Uterus (tissue), 4 donors: Measurements from ENCODE around the gene DENND2D. TPM values are rescaled to one million over a fixed set of nuclear protein-coding genes. Genes with fewer than 3 reads are reported as not detected.

ENCODE experiments used
- DNase-seq, 2 donors: peaks; one replicate each; pipeline ENCODE4 v3.0.0-alpha.2; 2019 to 2020
- H3K27ac ChIP-seq, 2 donors: fragments of 200-600 bp; sonication (generic); 1 replicate in 1 of 2; 2 replicates in 1 of 2; pipeline ENCODE4 v1.5.1; 2016 to 2018
- H3K27me3 ChIP-seq, 2 donors: fragments of 200-600 bp; sonication (generic); one replicate each; pipeline ENCODE4 v1.5.1; 2018 to 2019; ENCODE audit warnings: control low read depth in 1 of 2
- H3K36me3 ChIP-seq, 2 donors: fragments of 200-600 bp; sonication (generic); one replicate each; pipeline ENCODE4 v1.5.1; 2019; ENCODE audit warnings: control low read depth in 1 of 2
- H3K4me1 ChIP-seq, 2 donors: fragments of 200-600 bp; sonication (generic); one replicate each; pipeline ENCODE4 v1.5.1; 2018 to 2019; ENCODE audit warnings: control low read depth in 1 of 2
- H3K4me3 ChIP-seq, 2 donors: fragments of 200-600 bp; sonication (generic); 1 replicate in 1 of 2; 2 replicates in 1 of 2; pipeline ENCODE4 v1.5.1; 2018 to 2019; ENCODE audit warnings: mild to moderate bottlenecking in 1 of 2
- H3K9me3 ChIP-seq, 2 donors: fragments of 200-600 bp; sonication (generic); one replicate each; pipeline ENCODE4 v1.5.1; 2019; ENCODE audit warnings: control low read depth in 1 of 2
- POLR2A ChIP-seq, 2 donors: fragments of 450-650 bp; IDR thresholded peaks; one replicate each; pipeline ENCODE4 v1.6.1; 2016; ENCODE audit warnings: antibody characterized with exemption in 2 of 2, mild to moderate bottlenecking in 1 of 2, moderate library complexity in 1 of 2
- intact Hi-C: fragments of 100-400 bp; cut with DNase I; formaldehyde crosslinking; loops from one replicate; pipeline ENCODE4 v1.15.1; 2023; ENCODE audit warnings: low total_unique reads
- total RNA-seq, 4 donors: library from RNA; depleted of rRNA in 3 of 4; stranded (reverse); fragments of >200 nt in 3 of 4; gene quantifications; one replicate each; pipeline versions ENCODE4 v1.1.0 to v1.2.4, GENCODE V29; 2014 to 2023
- TF ChIP-seq, protein P1 (sequence below), 4 experiments: fragments of 200-600 bp in 2 of 4; fragments of 450-650 bp in 2 of 4; sonication (generic) in 2 of 4; IDR thresholded peaks; one replicate each; pipeline ENCODE4 v1.5.1; 2016 to 2019; ENCODE audit warnings: antibody characterized with exemption in 4 of 4, mild to moderate bottlenecking in 2 of 4, moderate library complexity in 1 of 4
- donor health status: DM: yes; HTN: yes; CAD: no.

The DENND2D gene
- total RNA-seq, 4 donors from 2014 or later, result 2.3 to 25.9 (median 8.0) TPM

DNA sequence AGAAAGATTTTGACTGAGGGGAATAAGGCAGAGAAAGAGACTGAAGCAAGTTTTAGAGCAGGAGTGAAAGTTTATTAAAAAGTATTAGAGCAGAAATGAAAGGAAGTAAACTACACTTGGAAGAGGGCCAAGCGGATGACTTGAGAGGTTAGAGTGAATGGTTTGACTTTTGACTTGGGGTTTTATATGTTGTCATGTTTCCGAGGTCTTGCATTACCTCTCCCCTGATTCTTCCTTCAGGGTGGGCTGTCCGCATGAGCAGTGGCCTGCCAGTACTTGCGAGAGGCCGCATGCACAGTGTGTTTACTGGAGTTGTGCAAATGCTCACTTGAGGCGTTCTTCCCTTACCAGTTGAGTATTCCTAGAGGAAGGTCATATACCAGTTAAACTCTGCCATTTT lies 13.0 kb upstream of the DENND2D start:
- no peak for TF ChIP-seq POLR2A (IDR thresholded peaks at IDR 0.05)
- TF ChIP-seq, protein P1, sequence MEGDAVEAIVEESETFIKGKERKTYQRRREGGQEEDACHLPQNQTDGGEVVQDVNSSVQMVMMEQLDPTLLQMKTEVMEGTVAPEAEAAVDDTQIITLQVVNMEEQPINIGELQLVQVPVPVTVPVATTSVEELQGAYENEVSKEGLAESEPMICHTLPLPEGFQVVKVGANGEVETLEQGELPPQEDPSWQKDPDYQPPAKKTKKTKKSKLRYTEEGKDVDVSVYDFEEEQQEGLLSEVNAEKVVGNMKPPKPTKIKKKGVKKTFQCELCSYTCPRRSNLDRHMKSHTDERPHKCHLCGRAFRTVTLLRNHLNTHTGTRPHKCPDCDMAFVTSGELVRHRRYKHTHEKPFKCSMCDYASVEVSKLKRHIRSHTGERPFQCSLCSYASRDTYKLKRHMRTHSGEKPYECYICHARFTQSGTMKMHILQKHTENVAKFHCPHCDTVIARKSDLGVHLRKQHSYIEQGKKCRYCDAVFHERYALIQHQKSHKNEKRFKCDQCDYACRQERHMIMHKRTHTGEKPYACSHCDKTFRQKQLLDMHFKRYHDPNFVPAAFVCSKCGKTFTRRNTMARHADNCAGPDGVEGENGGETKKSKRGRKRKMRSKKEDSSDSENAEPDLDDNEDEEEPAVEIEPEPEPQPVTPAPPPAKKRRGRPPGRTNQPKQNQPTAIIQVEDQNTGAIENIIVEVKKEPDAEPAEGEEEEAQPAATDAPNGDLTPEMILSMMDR (IDR thresholded peaks at IDR 0.05), result no peak
- intact Hi-C loops, result no loop called here
- no peaks in the 10 kb centered on the region for H3K9me3 ChIP-seq
- H3K27ac ChIP-seq, result no peak overlapping the region
- no peaks in the 10 kb centered on the region for H3K27me3 ChIP-seq
- no peaks in the 10 kb centered on the region for H3K4me1 ChIP-seq
- H3K36me3 ChIP-seq, result no peaks in the 10 kb centered on the region
- no peak for DNase-seq
- H3K4me3 ChIP-seq, result no peak overlapping the region

DNA sequence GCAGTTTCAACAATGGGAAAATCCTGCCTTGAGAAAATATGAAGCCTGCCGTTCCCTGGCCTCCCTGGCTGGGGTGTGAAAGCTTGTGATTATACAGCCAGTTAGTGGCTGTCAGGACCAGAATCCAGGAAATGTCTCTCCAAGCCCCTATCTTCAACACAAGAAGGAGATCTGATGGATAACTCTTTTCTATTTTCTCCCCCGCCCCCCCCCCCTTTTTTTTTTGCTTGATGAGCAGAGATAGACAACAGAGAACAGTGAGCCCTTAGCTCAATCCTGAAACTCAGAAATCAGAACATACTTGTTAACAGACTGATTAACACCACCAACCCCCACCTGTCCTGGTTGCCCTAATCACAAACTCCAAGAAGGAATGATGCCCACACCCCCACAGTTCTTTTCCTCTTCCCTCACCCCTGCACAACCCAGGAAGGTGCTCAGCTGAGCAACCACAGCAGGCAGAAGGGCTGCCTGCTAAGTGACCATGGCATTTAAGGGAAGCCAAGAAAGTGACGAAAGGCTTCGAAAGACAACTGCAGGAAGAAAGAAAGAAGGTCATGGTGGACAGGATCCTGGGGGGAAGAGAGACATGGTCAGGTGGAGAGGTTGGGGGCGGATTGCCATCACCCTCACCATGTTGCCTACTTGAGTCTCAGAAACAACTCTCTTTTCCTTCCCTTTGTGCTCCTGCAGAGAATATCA lies 12.3 kb upstream of the DENND2D start:
- TF ChIP-seq, protein P1 (IDR thresholded peaks at IDR 0.05), result no peak
- TF ChIP-seq POLR2A (IDR thresholded peaks at IDR 0.05), result no peak
- H3K27ac ChIP-seq, result no peak overlapping the region
- intact Hi-C loops, result no loop called here
- H3K27me3 ChIP-seq, result no peaks in the 10 kb centered on the region
- DNase-seq, result no peak
- H3K4me3 ChIP-seq, result no peak overlapping the region
- no peaks in the 10 kb centered on the region for H3K9me3 ChIP-seq
- no peaks in the 10 kb centered on the region for H3K4me1 ChIP-seq
- no peaks in the 10 kb centered on the region for H3K36me3 ChIP-seq

DNA sequence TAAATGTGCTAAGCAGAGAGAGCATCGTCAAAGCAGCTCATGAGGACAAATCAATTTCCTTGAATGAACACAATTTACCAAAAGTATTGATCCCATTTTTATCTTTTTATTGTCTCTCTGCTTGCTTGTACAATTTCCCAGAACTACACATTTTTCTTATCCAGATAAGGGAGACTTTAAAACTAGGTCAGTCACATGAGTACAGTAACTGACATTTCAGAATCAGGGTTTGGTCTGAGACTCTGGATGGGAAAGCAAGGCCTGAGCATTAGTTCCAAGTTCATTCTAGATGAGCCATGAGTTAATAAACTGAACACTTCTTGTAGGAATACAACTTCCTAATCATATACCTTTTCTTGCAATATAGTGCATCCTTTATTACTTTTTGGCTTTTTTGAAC lies 11.5 kb upstream of the DENND2D start:
- Histone ChIP-seq H3K9me3 (no peaks in the 10 kb centered on the region), H3K4me3 (no peak overlapping the region), H3K36me3 (no peaks in the 10 kb centered on the region), H3K4me1 (no peaks in the 10 kb centered on the region), H3K27me3 (no peaks in the 10 kb centered on the region), H3K27ac (no peak overlapping the region)
- intact Hi-C loops, result no loop called here
- no peak for DNase-seq
- TF ChIP-seq, protein P1 (IDR thresholded peaks at IDR 0.05), result no peak
- no peak for TF ChIP-seq POLR2A (IDR thresholded peaks at IDR 0.05)

DNA sequence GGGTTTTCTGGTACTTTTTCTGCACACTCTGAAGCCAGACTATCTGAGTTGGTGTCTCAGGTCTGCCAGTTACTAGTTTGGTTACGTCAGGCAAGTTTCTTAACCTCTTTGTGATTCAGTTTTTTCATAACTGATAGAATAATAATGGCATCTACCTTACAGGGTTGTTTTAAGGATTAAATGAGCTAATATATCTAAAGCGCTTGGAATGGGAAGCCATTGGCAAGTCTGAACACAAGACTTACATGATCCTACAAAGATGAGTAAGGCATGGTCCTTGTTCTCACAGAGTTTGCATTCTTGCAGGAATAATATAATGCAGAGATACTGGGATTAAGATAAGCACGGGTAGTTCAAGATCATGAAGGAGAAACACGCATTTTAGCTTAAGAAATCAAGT lies 9.2 kb upstream of the DENND2D start:
- H3K4me3 ChIP-seq, result no peak overlapping the region
- no peak for DNase-seq
- no peaks in the 10 kb centered on the region for H3K9me3 ChIP-seq
- no peaks in the 10 kb centered on the region for H3K4me1 ChIP-seq
- intact Hi-C loops, result no loop called here
- H3K27ac ChIP-seq, result no peak overlapping the region
- no peaks in the 10 kb centered on the region for H3K27me3 ChIP-seq
- no peak for TF ChIP-seq POLR2A (IDR thresholded peaks at IDR 0.05)
- TF ChIP-seq, protein P1 (IDR thresholded peaks at IDR 0.05), result no peak
- H3K36me3 ChIP-seq, result no peaks in the 10 kb centered on the region

DNA sequence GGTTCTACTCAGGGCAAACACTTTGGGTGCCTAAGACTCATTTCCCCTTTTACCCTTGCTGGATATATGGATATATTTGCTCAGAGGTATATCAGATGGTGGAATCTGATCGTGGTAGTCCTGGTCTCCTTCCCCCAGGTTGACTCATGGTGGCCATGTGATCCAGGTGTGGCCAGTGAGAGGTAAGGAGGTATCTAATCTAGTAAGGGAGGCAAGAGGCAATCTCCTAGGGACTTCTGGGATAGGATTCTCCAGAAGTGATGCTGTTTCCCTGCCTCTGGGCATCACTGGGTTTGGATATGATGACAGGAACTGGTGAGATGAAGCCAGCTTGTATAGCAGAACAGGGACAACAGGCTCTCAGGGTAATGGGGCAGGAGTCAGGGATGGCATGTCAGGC lies 8.5 kb upstream of the DENND2D start:
- Histone ChIP-seq H3K4me3 (no peak overlapping the region), H3K36me3 (no peaks in the 10 kb centered on the region), H3K27ac (no peak overlapping the region), H3K4me1 (no peaks in the 10 kb centered on the region), H3K27me3 (no peaks in the 10 kb centered on the region), H3K9me3 (no peaks in the 10 kb centered on the region)
- TF ChIP-seq POLR2A (IDR thresholded peaks at IDR 0.05), result no peak
- TF ChIP-seq, protein P1 (IDR thresholded peaks at IDR 0.05), result no peak
- intact Hi-C loops, result no loop called here
- DNase-seq, result no peak
